WTC11 (cell line): ENCODE results near the gene RECQL5. TPM values are rescaled to one million over a fixed set of nuclear protein-coding genes. Genes with fewer than 3 reads are reported as not detected.

Experiments used
- ATAC-seq: fragments of 200-7000 bp; cut with Tn5 transposase; 2 replicates; pipeline ENCODE4 v1.10.0; 2021; ENCODE audit warnings: mild to moderate bottlenecking, moderate library complexity
- CTCF ChIA-PET: fragments of 300-600 bp; sonication (Branson Sonifier 250); formaldehyde crosslinking; loops from one replicate; lab custom pipeline; 2021; ENCODE audit warnings: antibody characterized with exemption; lab: Charles Lee
- POLR2A ChIA-PET: fragments of 350-600 bp; sonication (Branson Sonifier 250); formaldehyde crosslinking; loops from one replicate; lab custom pipeline; 2021; ENCODE audit warnings: antibody characterized with exemption; lab: Charles Lee
- DNase-seq: peaks from one replicate; pipeline ENCODE4 v3.0.0; 2021; ENCODE audit warnings: low spot score
- H3K27ac Mint-ChIP-seq: 2 replicates; pipeline ENCODE4 v1.8.0; 2021; ENCODE audit warnings: mixed read lengths
- H3K27me3 Mint-ChIP-seq: 2 replicates; pipeline ENCODE4 v1.8.0; 2021; ENCODE audit warnings: low read depth, mild to moderate bottlenecking, moderate library complexity, mixed read lengths
- H3K36me3 Mint-ChIP-seq: 2 replicates; pipeline ENCODE4 v1.8.0; 2021; ENCODE audit warnings: mixed read lengths
- H3K4me1 Mint-ChIP-seq: 2 replicates; pipeline ENCODE4 v1.8.0; 2022; ENCODE audit warnings: mixed read lengths
- H3K4me3 Mint-ChIP-seq: 2 replicates; pipeline ENCODE4 v1.8.0; 2021; ENCODE audit warnings: mild to moderate bottlenecking, moderate library complexity, mixed read lengths
- H3K9me3 Mint-ChIP-seq: 2 replicates; pipeline ENCODE4 v1.8.0; 2021; ENCODE audit warnings: mixed read lengths
- FOXJ3 ChIP-seq: sonication (generic); formaldehyde crosslinking; IDR thresholded peaks from 2 replicates; pipeline ENCODE4 v1.9.0; 2021; ENCODE audit warnings: missing genetic modification reagents, mild to moderate bottlenecking, borderline replicate concordance
- FOXP1 ChIP-seq: sonication (generic); formaldehyde crosslinking; IDR thresholded peaks from 2 replicates; pipeline ENCODE4 v1.8.0; 2022; ENCODE audit warnings: missing genetic modification reagents, mild to moderate bottlenecking, moderate library complexity, borderline replicate concordance
- NR3C1 ChIP-seq: sonication (generic); formaldehyde crosslinking; conservative IDR thresholded peaks from 2 replicates; pipeline ENCODE4 v1.8.1; 2023; ENCODE audit warnings: low read depth, mild to moderate bottlenecking, missing genetic modification reagents
- RELA ChIP-seq: sonication (generic); formaldehyde crosslinking; IDR thresholded peaks from 2 replicates; pipeline ENCODE4 v1.8.1; 2022; ENCODE audit warnings: missing genetic modification reagents, mild to moderate bottlenecking, borderline replicate concordance
- TCF7 ChIP-seq: sonication (generic); formaldehyde crosslinking; IDR thresholded peaks from 2 replicates; pipeline ENCODE4 v1.8.0; 2022; ENCODE audit warnings: mild to moderate bottlenecking, low read depth, missing genetic modification reagents, moderate library complexity
- TEAD1 ChIP-seq: sonication (generic); formaldehyde crosslinking; IDR thresholded peaks from 2 replicates; pipeline ENCODE4 v1.8.0; 2022; ENCODE audit warnings: mild to moderate bottlenecking, missing genetic modification reagents
- ZNF317 ChIP-seq: sonication (generic); formaldehyde crosslinking; IDR thresholded peaks from 2 replicates; pipeline ENCODE4 v1.8.1; 2023; ENCODE audit warnings: low read depth, mild to moderate bottlenecking, moderate library complexity, missing genetic modification reagents, borderline replicate concordance
- ZNF396 ChIP-seq: fragments of 250-450 bp; sonication (Bioruptor Pico); IDR thresholded peaks from 2 replicates; pipeline ENCODE4 v1.8.0; 2021; ENCODE audit warnings: mild to moderate bottlenecking, moderate library complexity, borderline replicate concordance
- total RNA-seq: library from RNA; stranded (reverse); gene quantifications from 3 replicates; pipeline ENCODE4 v1.2.3, GENCODE V29; 2021
- TF ChIP-seq, protein P1 (sequence below): fragments of 200-600 bp; IDR thresholded peaks from 2 replicates; pipeline ENCODE4 v1.8.0; 2022; ENCODE audit warnings: antibody characterized with exemption
- TF ChIP-seq, protein P2 (sequence below): sonication (generic); formaldehyde crosslinking; IDR thresholded peaks from 2 replicates; pipeline ENCODE4 v1.8.0; 2022; ENCODE audit warnings: mild to moderate bottlenecking, missing genetic modification reagents
- TF ChIP-seq, protein P3 (sequence below): sonication (generic); formaldehyde crosslinking; IDR thresholded peaks from 2 replicates; pipeline ENCODE4 v1.8.0; 2022; ENCODE audit warnings: mild to moderate bottlenecking, missing genetic modification reagents
- TF ChIP-seq, protein P4 (sequence below): sonication (generic); formaldehyde crosslinking; IDR thresholded peaks from 2 replicates; pipeline ENCODE4 v1.8.1; 2023; ENCODE audit warnings: mild to moderate bottlenecking, missing genetic modification reagents
- TF ChIP-seq, protein P5 (sequence below): sonication (generic); formaldehyde crosslinking; conservative IDR thresholded peaks from 2 replicates; pipeline ENCODE4 v1.8.1; 2022; ENCODE audit warnings: mild to moderate bottlenecking, missing genetic modification reagents
- TF ChIP-seq, protein P6 (sequence below): fragments of 250-450 bp; sonication (Bioruptor Pico); IDR thresholded peaks from 2 replicates; pipeline ENCODE4 v1.8.0; 2021; ENCODE audit warnings: mild to moderate bottlenecking
- TF ChIP-seq, protein P7 (sequence below): sonication (generic); formaldehyde crosslinking; IDR thresholded peaks from 2 replicates; pipeline ENCODE4 v1.8.0; 2023; ENCODE audit warnings: mild to moderate bottlenecking, missing genetic modification reagents

Gene RECQL5
- total RNA-seq, 1 experiment from 2014 or later = 51.0 TPM

DNA sequence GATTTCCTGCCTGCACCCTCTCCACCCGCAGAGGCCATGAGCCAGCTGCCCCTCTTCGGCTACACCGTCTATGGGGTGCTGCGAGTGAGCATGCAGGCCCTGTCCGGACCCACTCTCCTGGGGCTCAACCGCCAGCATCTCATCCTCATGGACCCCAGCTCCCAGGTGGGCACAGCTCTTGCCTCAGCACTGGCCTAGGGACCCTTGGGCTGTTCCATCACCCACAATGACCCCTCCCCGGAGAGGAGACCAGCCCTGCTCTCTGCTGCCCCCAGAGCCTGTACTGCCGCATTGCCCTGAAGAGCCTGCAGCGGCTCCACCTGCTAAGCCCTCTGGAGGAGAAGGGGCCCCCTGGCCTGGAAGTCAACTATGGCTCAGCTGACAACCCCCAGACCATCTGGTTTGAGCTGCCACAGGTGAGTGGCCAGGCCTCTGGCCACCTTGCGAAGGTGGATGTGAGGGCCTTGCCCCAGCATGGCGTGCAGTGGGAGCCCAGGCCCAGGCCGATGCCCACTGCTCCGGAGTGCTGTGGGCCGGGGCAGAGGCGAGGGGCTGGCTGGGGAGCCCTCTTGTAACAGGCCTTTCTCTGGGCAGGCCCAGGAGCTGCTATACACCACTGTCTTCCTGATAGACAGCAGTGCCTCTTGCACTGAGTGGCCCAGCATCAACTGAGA is 41.0 kb downstream of the RECQL5 start:
- Mint-ChIP-seq H3K4me1 (no peaks in the 10 kb centered on the region), H3K27me3 (no peaks in the 10 kb centered on the region), H3K4me3 (no peak overlapping the region), H3K36me3 (no peaks in the 10 kb centered on the region), H3K9me3 (no peaks in the 10 kb centered on the region), H3K27ac (no peak overlapping the region)
- CTCF ChIA-PET = interaction anchor here (0.6 to 19.0 kb wide), 31 partner anchors 9 to 229 kb away, joined by 3 to 304 read pairs (median 5); partner anchors contain the start of genes GALK1, RECQL5, SAP30BP and SMIM5
- POLR2A ChIA-PET = interaction anchor here (0.8 to 1.0 kb wide), 2 partner anchors 27 to 94 kb away, joined by 3 read pairs; no protein-coding TSS in a partner anchor
- ATAC-seq (peak; percentile 93), DNase-seq (peak; percentile 87)
- TF ChIP-seq, protein P1, sequence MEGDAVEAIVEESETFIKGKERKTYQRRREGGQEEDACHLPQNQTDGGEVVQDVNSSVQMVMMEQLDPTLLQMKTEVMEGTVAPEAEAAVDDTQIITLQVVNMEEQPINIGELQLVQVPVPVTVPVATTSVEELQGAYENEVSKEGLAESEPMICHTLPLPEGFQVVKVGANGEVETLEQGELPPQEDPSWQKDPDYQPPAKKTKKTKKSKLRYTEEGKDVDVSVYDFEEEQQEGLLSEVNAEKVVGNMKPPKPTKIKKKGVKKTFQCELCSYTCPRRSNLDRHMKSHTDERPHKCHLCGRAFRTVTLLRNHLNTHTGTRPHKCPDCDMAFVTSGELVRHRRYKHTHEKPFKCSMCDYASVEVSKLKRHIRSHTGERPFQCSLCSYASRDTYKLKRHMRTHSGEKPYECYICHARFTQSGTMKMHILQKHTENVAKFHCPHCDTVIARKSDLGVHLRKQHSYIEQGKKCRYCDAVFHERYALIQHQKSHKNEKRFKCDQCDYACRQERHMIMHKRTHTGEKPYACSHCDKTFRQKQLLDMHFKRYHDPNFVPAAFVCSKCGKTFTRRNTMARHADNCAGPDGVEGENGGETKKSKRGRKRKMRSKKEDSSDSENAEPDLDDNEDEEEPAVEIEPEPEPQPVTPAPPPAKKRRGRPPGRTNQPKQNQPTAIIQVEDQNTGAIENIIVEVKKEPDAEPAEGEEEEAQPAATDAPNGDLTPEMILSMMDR = peak; percentile 90
- TF ChIP-seq FOXJ3 (CRISPR knock-in tag) = no peak
- TF ChIP-seq FOXP1 = 0 out of 2 replicates have a peak, but pooled peaks have one; percentile 57

DNA sequence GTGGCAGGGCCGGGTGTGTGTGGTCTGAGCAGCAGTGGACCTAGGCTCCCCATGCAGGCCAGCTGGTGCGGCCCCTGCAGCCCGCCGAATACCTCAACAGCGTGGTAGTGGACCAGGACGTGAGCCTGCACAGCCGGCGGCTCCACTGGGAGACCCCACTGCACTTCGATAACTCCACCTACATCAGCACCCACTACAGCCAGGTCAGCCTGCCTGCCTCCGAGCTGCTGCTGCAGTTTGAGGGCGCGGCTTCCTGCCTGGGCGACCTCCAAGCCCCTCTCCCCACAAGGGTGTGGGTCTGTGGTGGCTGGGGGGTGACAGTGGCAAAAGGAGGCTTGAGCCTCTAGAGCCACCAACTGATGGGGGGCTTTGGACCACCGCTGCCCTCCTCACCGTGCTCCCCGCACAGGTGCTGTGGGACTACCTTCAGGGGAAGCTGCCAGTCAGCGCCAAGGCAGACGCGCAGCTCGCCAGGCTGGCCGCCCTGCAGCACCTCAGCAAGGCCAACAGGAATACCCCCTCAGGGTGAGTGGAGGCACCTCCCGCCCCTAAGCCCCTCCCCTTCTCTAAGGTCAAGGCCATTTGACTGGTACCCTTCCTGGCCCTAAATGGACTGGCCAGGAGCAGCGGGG is 42.1 kb downstream of the RECQL5 start:
- POLR2A ChIA-PET = interaction anchor here (1.0 to 1.1 kb wide), 2 partner anchors 102 to 107 kb away, joined by 3 read pairs; no protein-coding TSS in a partner anchor
- TF ChIP-seq TCF7 = no peak
- TF ChIP-seq, protein P2, sequence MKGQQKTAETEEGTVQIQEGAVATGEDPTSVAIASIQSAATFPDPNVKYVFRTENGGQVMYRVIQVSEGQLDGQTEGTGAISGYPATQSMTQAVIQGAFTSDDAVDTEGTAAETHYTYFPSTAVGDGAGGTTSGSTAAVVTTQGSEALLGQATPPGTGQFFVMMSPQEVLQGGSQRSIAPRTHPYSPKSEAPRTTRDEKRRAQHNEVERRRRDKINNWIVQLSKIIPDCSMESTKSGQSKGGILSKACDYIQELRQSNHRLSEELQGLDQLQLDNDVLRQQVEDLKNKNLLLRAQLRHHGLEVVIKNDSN = no peak
- TF ChIP-seq RELA (CRISPR knock-in tag) = no peak
- TF ChIP-seq, all 79 proteins: peak for 0
- no peaks in the 10 kb centered on the region for H3K36me3 Mint-ChIP-seq
- no peak overlapping the region for H3K27ac Mint-ChIP-seq
- H3K4me1 Mint-ChIP-seq = no peaks in the 10 kb centered on the region
- no peaks in the 10 kb centered on the region for H3K9me3 Mint-ChIP-seq
- DNase-seq (no peak), ATAC-seq (no peak)
- H3K4me3 Mint-ChIP-seq = no peak overlapping the region
- CTCF ChIA-PET = interaction anchor here (0.8 to 19.0 kb wide), 19 partner anchors 9 to 202 kb away, joined by 3 to 304 read pairs (median 7); partner anchors contain the start of genes GALK1 and SMIM5
- no peaks in the 10 kb centered on the region for H3K27me3 Mint-ChIP-seq

DNA sequence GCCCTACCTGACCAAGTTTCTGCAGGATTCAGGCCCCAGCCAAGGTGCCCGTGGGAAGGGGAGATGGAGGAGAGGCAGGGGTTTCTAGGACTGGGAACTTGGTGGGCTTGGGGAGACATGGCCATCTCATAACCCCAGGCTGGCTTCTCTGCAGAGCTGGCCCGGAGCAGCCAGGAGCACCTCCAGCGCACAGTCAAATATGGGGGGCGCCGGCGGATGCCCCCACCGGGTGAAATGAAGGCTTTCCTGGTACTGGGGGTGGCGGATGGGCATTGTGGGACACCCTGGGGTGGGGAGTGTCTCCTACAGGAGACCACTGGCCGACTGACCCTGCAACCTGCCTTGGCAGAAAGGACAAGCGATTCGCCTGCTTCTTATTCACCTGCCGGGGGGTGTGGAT is 42.9 kb downstream of the RECQL5 start:
- Mint-ChIP-seq H3K27me3 (no peaks in the 10 kb centered on the region), H3K4me3 (no peak overlapping the region), H3K27ac (no peak overlapping the region), H3K4me1 (no peaks in the 10 kb centered on the region), H3K36me3 (no peaks in the 10 kb centered on the region), H3K9me3 (no peaks in the 10 kb centered on the region)
- ChIA-PET POLR2A (interaction anchor here (1.0 to 1.1 kb wide), 2 partner anchors 103 to 108 kb away, joined by 3 read pairs; no protein-coding TSS in a partner anchor), CTCF (interaction anchor here (0.9 to 19.0 kb wide), 13 partner anchors 9 to 130 kb away, joined by 3 to 304 read pairs (median 23); partner anchors contain the start of gene SMIM5)
- no peak for DNase-seq
- no peak for ATAC-seq
- no peak for TF ChIP-seq TEAD1 (CRISPR knock-in tag)
- TF ChIP-seq, protein P1 = no peak
- TF ChIP-seq, protein P3, sequence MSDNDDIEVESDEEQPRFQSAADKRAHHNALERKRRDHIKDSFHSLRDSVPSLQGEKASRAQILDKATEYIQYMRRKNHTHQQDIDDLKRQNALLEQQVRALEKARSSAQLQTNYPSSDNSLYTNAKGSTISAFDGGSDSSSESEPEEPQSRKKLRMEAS (CRISPR knock-in tag) = no peak
- TF ChIP-seq ZNF396 (CRISPR knock-in tag) = no peak
- TF ChIP-seq, protein P4, sequence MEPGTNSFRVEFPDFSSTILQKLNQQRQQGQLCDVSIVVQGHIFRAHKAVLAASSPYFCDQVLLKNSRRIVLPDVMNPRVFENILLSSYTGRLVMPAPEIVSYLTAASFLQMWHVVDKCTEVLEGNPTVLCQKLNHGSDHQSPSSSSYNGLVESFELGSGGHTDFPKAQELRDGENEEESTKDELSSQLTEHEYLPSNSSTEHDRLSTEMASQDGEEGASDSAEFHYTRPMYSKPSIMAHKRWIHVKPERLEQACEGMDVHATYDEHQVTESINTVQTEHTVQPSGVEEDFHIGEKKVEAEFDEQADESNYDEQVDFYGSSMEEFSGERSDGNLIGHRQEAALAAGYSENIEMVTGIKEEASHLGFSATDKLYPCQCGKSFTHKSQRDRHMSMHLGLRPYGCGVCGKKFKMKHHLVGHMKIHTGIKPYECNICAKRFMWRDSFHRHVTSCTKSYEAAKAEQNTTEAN (CRISPR knock-in tag) = no peak
- TF ChIP-seq, protein P5, sequence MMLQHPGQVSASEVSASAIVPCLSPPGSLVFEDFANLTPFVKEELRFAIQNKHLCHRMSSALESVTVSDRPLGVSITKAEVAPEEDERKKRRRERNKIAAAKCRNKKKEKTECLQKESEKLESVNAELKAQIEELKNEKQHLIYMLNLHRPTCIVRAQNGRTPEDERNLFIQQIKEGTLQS = no peak
- TF ChIP-seq, protein P6, sequence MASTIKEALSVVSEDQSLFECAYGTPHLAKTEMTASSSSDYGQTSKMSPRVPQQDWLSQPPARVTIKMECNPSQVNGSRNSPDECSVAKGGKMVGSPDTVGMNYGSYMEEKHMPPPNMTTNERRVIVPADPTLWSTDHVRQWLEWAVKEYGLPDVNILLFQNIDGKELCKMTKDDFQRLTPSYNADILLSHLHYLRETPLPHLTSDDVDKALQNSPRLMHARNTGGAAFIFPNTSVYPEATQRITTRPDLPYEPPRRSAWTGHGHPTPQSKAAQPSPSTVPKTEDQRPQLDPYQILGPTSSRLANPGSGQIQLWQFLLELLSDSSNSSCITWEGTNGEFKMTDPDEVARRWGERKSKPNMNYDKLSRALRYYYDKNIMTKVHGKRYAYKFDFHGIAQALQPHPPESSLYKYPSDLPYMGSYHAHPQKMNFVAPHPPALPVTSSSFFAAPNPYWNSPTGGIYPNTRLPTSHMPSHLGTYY (CRISPR knock-in tag) = no peak
- TF ChIP-seq ZNF317 = no peak
- TF ChIP-seq, protein P7, sequence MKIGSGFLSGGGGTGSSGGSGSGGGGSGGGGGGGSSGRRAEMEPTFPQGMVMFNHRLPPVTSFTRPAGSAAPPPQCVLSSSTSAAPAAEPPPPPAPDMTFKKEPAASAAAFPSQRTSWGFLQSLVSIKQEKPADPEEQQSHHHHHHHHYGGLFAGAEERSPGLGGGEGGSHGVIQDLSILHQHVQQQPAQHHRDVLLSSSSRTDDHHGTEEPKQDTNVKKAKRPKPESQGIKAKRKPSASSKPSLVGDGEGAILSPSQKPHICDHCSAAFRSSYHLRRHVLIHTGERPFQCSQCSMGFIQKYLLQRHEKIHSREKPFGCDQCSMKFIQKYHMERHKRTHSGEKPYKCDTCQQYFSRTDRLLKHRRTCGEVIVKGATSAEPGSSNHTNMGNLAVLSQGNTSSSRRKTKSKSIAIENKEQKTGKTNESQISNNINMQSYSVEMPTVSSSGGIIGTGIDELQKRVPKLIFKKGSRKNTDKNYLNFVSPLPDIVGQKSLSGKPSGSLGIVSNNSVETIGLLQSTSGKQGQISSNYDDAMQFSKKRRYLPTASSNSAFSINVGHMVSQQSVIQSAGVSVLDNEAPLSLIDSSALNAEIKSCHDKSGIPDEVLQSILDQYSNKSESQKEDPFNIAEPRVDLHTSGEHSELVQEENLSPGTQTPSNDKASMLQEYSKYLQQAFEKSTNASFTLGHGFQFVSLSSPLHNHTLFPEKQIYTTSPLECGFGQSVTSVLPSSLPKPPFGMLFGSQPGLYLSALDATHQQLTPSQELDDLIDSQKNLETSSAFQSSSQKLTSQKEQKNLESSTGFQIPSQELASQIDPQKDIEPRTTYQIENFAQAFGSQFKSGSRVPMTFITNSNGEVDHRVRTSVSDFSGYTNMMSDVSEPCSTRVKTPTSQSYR (CRISPR knock-in tag) = no peak
- TF ChIP-seq NR3C1 = no peak
